Activated CD8-positive, alpha-beta T cell treated with anti-CD3 and anti-CD28 coated beads for 36 hours (primary cell): Measurements from ENCODE around the gene BRAP. TPM values are rescaled to one million over a fixed set of nuclear protein-coding genes. Genes with fewer than 3 reads are reported as not detected.
"Not testable (repeated sequence)": the region's sequence is repeated elsewhere in the genome, so short reads cannot be mapped to it uniquely, and the experiment has no call there.

Source experiments
- ATAC-seq: fragments of 200-7000 bp; cut with Tn5 transposase; one replicate; pipeline ENCODE4 v1.10.0; 2021; ENCODE audit warnings: mild to moderate bottlenecking, moderate library complexity
- CTCF ChIA-PET: fragments of 350-600 bp; sonication (Branson Sonifier 250); formaldehyde crosslinking; loops from one replicate; lab custom pipeline; 2021; ENCODE audit warnings: antibody characterized with exemption; lab: Charles Lee
- POLR2A ChIA-PET: fragments of 350-600 bp; sonication (Branson Sonifier 250); formaldehyde crosslinking; loops from one replicate; lab custom pipeline; 2021; ENCODE audit warnings: antibody characterized with exemption; lab: Charles Lee
- DNase-seq: peaks from one replicate; pipeline ENCODE4 v3.0.0-alpha.2; 2020
- H3K27ac Mint-ChIP-seq: one replicate; pipeline ENCODE4 v1.8.0; 2021; ENCODE audit warnings: mild to moderate bottlenecking, mixed read lengths
- H3K27me3 Mint-ChIP-seq: one replicate; pipeline ENCODE4 v1.8.0; 2021; ENCODE audit warnings: mixed read lengths
- H3K36me3 Mint-ChIP-seq: one replicate; pipeline ENCODE4 v1.8.0; 2021; ENCODE audit warnings: low read depth, mixed read lengths
- H3K4me1 Mint-ChIP-seq: one replicate; pipeline ENCODE4 v1.8.0; 2021; ENCODE audit warnings: low read depth, mixed read lengths
- H3K4me3 Mint-ChIP-seq: one replicate; pipeline ENCODE4 v1.8.0; 2021; ENCODE audit warnings: mild to moderate bottlenecking, moderate library complexity, mixed read lengths
- H3K9me3 Mint-ChIP-seq: one replicate; pipeline ENCODE4 v1.8.0; 2021; ENCODE audit warnings: mixed read lengths
- CTCF ChIP-seq: fragments of 200-600 bp; IDR thresholded peaks from one replicate; pipeline ENCODE4 v1.8.0; 2022; ENCODE audit warnings: antibody characterized with exemption, mild to moderate bottlenecking
- intact Hi-C: fragments of 100-400 bp; cut with micrococcal nuclease; formaldehyde crosslinking; loops from one replicate; pipeline ENCODE4 v1.10.0; 2022
- total RNA-seq, 2 experiments: library from RNA; stranded (reverse); gene quantifications; one replicate each; pipeline ENCODE4 v1.2.3, GENCODE V29; 2021

The BRAP gene
- total RNA-seq, 2 experiments from 2014 or later: 16.3 to 16.9 TPM

GRCh38 chr12:111656016-111656415 lies 29.7 kb downstream of the BRAP start:
- ATAC-seq (no peak), DNase-seq (no peak)
- H3K9me3 Mint-ChIP-seq: no peaks in the 10 kb centered on the region
- H3K4me3 Mint-ChIP-seq: no peak overlapping the region
- ChIA-PET POLR2A (interaction anchor here (0.6 kb wide), 1 partner anchor 172 kb away, joined by 5 read pairs; no protein-coding TSS in a partner anchor), CTCF (no interaction called here)
- TF ChIP-seq CTCF: no peak
- no peak overlapping the region for H3K27ac Mint-ChIP-seq
- no peaks in the 10 kb centered on the region for H3K4me1 Mint-ChIP-seq
- peaks cover 27% of the 10 kb centered on the region for H3K36me3 Mint-ChIP-seq
- H3K27me3 Mint-ChIP-seq: no peaks in the 10 kb centered on the region
- intact Hi-C loops: no loop called here

GRCh38 chr12:111655356-111655755 lies 30.4 kb downstream of the BRAP start:
- intact Hi-C loops: no loop called here

GRCh38 chr12:111653596-111653995 lies 32.2 kb downstream of the BRAP start:
- Mint-ChIP-seq H3K36me3 (peaks cover 21% of the 10 kb centered on the region), H3K9me3 (no peaks in the 10 kb centered on the region), H3K4me3 (no peak overlapping the region), H3K27ac (no peak overlapping the region), H3K27me3 (no peaks in the 10 kb centered on the region), H3K4me1 (no peaks in the 10 kb centered on the region)
- no peak for TF ChIP-seq CTCF
- intact Hi-C loops: no loop called here
- no peak for DNase-seq
- POLR2A ChIA-PET: no interaction called here
- CTCF ChIA-PET: interaction anchor here (1.2 kb wide), 1 partner anchor 159 kb away, joined by 4 read pairs; no protein-coding TSS in a partner anchor
- ATAC-seq: no peak

More at GRCh38 chr12:111655356-111655755, 30.4 kb downstream of the BRAP start:
- ChIA-PET CTCF (no interaction called here), POLR2A (no interaction called here)
- DNase-seq: no peak
- Mint-ChIP-seq H3K27ac (no peak overlapping the region), H3K4me3 (no peak overlapping the region), H3K9me3 (no peaks in the 10 kb centered on the region), H3K4me1 (no peaks in the 10 kb centered on the region), H3K36me3 (peaks cover 25% of the 10 kb centered on the region), H3K27me3 (no peaks in the 10 kb centered on the region)
- no peak for ATAC-seq
- TF ChIP-seq CTCF: no peak

GRCh38 chr12:111652530-111652929 lies 33.2 kb downstream of the BRAP start:
- ATAC-seq, H3K27me3 Mint-ChIP-seq, POLR2A ChIA-PET, H3K9me3 Mint-ChIP-seq, H3K27ac Mint-ChIP-seq, CTCF ChIA-PET, H3K4me3 Mint-ChIP-seq, intact Hi-C loops, DNase-seq, H3K4me1 Mint-ChIP-seq: not testable (repeated sequence)
- H3K36me3 Mint-ChIP-seq: peaks cover 15% of the 10 kb centered on the region

- DNase-seq: no peak
- POLR2A ChIA-PET: no interaction called here
- H3K9me3 Mint-ChIP-seq: no peaks in the 10 kb centered on the region
Observed at GRCh38 chr12:111650912-111651311, 34.8 kb downstream of the BRAP start.

More at GRCh38 chr12:111650912-111651311, 34.8 kb downstream of the BRAP start:
- Mint-ChIP-seq H3K4me1 (no peaks in the 10 kb centered on the region), H3K4me3 (no peak overlapping the region), H3K27ac (no peak overlapping the region), H3K27me3 (no peaks in the 10 kb centered on the region), H3K36me3 (peaks cover 19% of the 10 kb centered on the region)
- intact Hi-C loops: no loop called here
- CTCF ChIA-PET: no interaction called here
- ATAC-seq: no peak
- no peak for TF ChIP-seq CTCF
